Hematopoietic multipotent progenitor cell treated with erythropoietin and hydrocortisone succinate and interleukin-3 and kit ligand, for 8 days (in vitro differentiated cells): ENCODE data around the gene RAD51B.

ENCODE experiments used
- DNase-seq: peaks from one replicate; pipeline ENCODE4 v3.0.0-alpha.2; 2015

Gene RAD51B

DNA sequence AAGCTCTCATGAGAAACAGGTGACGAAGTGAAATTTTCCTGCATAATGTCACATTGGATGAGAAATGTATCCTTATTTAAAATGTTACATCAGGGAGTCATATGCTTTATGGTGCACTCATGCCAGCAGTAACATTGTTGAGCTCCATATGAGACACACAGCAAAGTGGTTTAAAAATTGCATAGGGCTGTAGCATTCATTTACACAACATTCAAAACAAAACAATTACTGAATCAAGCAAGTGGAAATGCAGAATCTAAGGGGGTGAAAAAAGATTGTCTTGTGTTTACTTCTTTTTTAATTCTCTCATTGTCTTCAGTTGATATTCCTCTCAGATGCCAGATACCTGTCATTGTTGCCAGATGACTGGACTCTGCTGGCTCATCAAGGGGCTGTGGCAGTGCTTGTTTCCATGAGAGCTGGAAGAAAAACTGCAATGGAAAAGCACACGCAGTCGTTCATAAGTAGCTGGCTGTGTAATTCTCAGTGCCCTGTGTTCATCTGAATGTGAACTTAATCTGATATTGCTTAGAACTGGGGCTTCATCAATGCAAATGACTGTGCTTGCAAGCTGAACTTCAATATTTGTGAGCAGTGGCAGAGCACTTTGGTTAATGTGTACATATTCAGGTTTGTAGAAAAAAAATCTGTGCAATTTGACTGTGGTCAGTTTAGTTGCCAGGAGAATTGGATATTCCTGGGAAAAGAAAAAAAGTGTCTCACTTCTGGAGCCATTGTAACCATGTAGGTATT lies 305.6 kb downstream of the RAD51B start:
- DNase-seq: no peak

DNA sequence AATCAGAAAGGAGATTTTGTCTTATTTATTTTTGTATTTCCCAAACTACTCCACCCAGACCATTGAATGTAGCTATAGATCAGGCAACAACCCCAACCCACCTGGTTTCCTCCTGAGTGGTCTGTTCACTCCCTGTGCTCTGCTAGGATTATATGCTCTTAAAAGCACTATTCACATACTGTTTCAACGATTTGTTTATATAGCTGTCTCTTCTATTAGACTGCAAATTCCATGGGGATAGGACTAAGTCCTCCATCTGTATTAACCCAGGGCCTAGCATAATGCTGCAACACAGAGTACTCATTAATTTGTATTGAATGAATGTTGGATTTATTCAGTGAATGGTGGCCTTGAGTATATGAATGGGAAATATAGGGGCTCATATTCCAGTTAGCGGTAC lies 307.6 kb downstream of the RAD51B start:
- no peak for DNase-seq

- no peak for DNase-seq
Measured at GRCh38 chr14:68131907-68132306, 312.3 kb downstream of the RAD51B start.

GRCh38 chr14:68132563-68133121 lies 313.1 kb downstream of the RAD51B start:
- DNase-seq: no peak

GRCh38 chr14:68133856-68134255 lies 314.3 kb downstream of the RAD51B start:
- no peak for DNase-seq

GRCh38 chr14:68135028-68135427 lies 315.4 kb downstream of the RAD51B start:
- DNase-seq: no peak

GRCh38 chr14:68135566-68135965 lies 316.0 kb downstream of the RAD51B start:
- no peak for DNase-seq

- DNase-seq: no peak
Measured at GRCh38 chr14:68137704-68138619, 318.4 kb downstream of the RAD51B start.

- no peak for DNase-seq
Measured at GRCh38 chr14:68139431-68140075, 320.0 kb downstream of the RAD51B start.

GRCh38 chr14:68140076-68140741 lies 320.6 kb downstream of the RAD51B start:
- no peak for DNase-seq

DNA sequence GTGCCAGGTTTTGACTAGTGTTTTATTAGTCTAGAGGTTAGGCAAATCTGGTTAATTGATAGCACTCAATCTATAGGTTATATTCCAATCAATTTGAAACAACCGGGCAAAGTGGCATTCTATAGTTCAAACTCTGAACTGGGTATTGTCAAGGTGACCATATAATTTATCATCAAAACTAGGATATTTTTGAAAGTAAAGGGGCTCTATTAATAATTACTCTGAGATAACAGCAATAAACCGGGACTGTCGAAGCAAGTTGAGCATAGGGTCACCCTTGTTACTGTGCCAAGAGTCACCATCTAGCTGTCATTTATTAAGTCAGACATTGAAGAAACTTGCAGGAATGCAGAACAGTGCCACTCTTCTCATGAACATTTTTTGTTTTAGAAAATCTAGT lies 321.2 kb downstream of the RAD51B start:
- no peak for DNase-seq

DNA sequence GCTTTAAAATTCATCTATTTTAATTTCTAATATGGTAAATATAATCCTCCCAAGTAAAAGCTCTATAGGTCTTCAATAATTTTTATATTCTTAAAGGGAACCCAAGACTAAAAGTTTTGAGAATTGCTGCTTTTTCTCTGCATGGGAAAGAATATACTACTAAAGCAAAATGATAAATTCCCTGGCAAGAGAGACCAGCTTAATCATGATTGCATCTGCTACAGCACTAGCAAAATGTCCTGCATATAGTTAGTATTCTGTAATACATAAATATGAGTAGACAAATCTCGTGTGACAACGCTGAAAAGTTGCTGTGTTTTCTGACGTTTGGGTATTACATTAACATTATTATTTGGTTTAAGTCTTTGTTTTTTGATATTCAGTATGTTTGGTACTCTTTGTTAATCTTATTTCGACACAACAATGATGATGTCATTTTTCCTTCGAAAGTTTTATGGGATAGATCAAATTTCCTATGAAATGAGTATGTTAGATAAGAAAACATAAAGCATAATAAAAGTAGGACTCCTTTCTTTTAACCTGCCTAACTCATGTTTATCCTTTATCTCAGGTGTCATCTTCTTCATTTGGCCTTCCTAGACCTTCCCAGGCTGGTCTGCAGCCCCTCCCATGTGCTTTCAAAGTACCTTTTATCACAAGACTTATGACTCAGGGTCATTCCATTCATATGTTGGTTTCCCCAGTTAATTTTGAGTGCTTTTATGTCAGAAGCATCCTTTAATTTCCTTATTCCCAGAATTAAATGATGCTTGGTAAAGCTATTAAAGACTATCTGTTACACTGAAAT lies 321.9 kb downstream of the RAD51B start:
- DNase-seq: no peak

DNA sequence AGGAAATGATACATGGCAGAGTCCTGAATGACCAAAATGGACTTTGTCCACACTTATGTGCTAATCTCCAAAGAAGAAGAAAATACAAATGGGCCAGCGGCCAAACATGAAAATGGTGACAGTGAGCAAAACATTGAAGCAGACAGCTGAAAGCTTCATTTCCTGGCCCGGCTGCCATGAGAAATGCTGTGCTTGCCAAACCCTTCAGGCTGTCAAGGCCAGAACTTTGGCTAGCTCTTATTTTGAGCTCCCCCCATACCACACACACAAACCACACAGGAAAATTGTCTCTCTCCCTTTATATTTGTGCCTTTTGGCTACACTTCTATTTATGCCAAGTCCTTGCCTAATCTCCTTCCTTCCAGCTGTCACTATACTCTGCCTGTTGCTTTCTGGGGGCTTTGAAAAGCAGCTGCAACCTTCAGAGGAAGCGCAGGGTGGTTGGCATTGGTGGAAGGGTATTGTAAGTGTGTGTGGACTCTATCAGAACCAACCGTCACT lies 323.8 kb downstream of the RAD51B start:
- peak; percentile 46 for DNase-seq

- DNase-seq: peak; percentile 12
Measured at GRCh38 chr14:68144051-68144681, 324.6 kb downstream of the RAD51B start.

DNA sequence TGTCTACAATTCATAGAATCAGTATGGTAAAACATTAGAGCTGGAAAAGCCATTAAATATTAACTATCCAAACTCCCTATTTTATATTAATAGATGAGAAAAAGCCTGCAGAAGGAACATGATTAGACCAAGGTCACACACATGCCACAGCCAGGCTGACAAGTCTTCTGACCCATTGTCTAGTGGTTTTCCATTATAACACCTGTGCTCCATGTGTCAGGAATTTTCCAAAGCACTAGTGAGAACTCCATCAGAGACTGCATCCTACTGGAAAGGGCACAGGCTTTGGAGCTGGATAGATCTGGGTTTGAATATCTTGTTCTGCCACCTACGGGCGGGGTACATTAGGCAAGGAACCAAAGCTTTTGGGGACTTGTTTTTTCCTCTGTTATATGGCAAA lies 325.5 kb downstream of the RAD51B start:
- DNase-seq: no peak

DNA sequence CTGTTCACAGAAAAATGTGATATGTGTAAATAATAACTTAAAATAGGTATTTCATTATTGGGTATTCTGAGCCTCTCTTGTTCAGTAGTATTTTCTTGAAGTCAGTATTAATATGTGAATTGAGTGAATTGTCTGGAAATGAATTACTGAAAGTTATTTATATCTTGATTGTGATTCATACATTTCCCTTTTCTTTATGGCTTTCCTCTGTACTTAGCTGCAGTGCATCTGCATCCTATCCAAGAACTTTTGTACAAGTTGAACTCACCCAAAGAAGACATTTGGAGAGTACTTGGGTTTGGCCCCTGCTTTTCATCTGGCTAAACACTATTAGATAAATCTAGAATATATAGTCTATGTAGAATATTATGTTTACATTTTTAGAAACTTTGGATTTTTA lies 326.0 kb downstream of the RAD51B start:
- DNase-seq: no peak

DNA sequence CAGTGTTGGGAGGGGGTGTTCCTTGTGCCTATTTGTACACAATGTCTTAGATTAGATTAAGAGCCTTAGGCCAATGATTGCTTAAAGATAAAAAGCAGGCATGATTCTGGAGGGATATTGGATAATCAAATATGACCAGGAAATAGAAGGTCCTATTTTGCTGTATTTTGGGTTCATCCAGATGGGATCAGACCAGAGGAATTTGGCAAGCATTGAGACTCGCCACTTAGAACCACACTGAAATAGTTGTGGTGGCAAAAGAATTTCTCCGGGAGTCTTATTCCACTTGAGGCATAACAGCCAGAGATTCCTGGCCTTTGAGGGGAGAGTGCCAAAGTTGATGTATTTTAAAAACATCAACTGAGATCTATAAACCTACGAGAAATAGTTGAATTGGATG lies 327.2 kb downstream of the RAD51B start:
- DNase-seq: no peak

DNA sequence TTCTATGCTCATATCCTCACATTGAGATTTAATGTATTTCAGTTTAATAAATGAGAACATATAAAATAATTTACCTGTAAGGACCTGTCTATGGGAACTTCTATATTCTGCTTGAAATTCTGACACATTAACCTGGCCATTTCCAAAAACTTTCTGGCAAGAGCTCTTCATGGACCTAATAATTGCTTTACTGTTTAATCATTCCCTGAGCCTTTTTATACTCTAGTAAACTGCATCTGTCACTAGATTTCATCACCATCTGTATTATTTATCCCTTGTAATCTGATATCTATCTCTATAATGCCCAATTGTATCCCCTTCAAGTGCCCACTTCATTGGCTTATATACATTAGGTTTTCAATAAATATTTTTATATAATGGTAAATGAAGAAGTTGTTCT lies 327.7 kb downstream of the RAD51B start:
- DNase-seq: no peak

DNA sequence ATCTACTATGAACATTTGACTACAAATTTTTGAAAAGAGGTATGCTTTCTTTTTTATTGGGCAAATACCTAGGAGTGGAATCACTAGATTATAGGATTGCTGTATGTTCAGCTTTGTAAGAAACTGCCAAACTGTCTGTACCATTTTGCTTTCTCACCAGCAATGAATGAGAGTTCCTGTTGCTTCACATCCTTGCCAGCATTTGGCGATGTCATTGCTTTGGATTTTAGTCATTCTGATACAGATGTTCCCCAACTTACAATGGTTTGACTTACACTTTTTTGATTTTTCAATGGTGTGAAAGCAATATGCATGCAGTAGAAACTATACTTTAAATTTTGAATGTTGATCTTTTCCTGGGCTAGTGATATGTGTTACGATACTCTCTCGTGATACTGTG lies 328.7 kb downstream of the RAD51B start:
- DNase-seq: no peak

DNA sequence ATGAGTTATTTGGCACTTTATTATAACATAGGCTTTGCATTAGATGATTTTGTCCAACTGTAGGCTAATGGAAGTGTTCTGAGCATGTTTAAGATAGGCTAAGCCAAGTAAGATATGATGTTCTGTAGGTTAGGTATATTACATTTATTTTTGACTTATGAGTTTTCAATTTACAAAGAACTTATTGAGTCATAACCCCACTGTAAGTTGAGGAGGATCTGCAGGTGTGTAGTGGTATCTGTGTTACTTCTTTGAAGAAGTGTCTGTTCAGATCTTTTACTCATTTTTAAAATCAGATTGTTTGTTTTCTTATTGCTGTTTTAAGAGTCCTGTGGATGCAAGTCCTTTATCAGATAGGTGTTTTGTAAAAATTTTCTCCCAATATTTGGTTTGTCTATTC lies 329.2 kb downstream of the RAD51B start:
- DNase-seq: no peak

GRCh38 chr14:68153275-68153674 lies 333.7 kb downstream of the RAD51B start:
- DNase-seq: no peak
